GM21360 (cell line): Measurements from ENCODE around the gene TMEM255B.

Source experiments
- ATAC-seq: cut with Tn5 transposase; IDR thresholded peaks from one replicate; pipeline ENCODE4 v1.9.1; 2021; ENCODE audit warnings: mild to moderate bottlenecking, moderate library complexity; ENCODE audit not compliant: unreplicated experiment

TMEM255B gene

GRCh38 chr13:113845055-113845454, 86.0 kb downstream of the TMEM255B start:
- no peak for ATAC-seq

GRCh38 chr13:113845723-113846635, 87.0 kb downstream of the TMEM255B start:
- ATAC-seq, result no peak

GRCh38 chr13:113846636-113847318, 87.8 kb downstream of the TMEM255B start:
- no peak for ATAC-seq

GRCh38 chr13:113848020-113848419, 89.0 kb downstream of the TMEM255B start:
- ATAC-seq, result no peak

GRCh38 chr13:113848431-113849260, 89.6 kb downstream of the TMEM255B start:
- ATAC-seq, result no peak

- no peak for ATAC-seq
Measured at GRCh38 chr13:113849546-113849945, 90.5 kb downstream of the TMEM255B start.

- ATAC-seq, result no peak
Measured at GRCh38 chr13:113849981-113850721, 91.1 kb downstream of the TMEM255B start.

- no peak for ATAC-seq
Measured at GRCh38 chr13:113850722-113851479, 91.9 kb downstream of the TMEM255B start.

- no peak for ATAC-seq
Measured at GRCh38 chr13:113851480-113851803, 92.4 kb downstream of the TMEM255B start.

- no peak for ATAC-seq
Measured at GRCh38 chr13:113851826-113852535, 93.0 kb downstream of the TMEM255B start.

- ATAC-seq, result no peak
Measured at GRCh38 chr13:113852536-113853517, 93.8 kb downstream of the TMEM255B start.

- ATAC-seq, result no peak
Measured at GRCh38 chr13:113853518-113854237, 94.7 kb downstream of the TMEM255B start.

- no peak for ATAC-seq
Measured at GRCh38 chr13:113854238-113855011, 95.4 kb downstream of the TMEM255B start.

GRCh38 chr13:113855012-113855921, 96.2 kb downstream of the TMEM255B start:
- ATAC-seq, result no peak

GRCh38 chr13:113855931-113856715, 97.1 kb downstream of the TMEM255B start:
- ATAC-seq, result no peak
